Hepatocyte (in vitro differentiated cells): Measurements from ENCODE around the gene C1orf21.

Experiments
- CTCF ChIP-seq: fragments of 200-600 bp; sonication (generic); IDR thresholded peaks from 2 replicates; pipeline ENCODE4 v1.5.1; 2016; ENCODE audit warnings: antibody characterized with exemption, mild to moderate bottlenecking; ENCODE audit not compliant: poor library complexity
- EZH2phosphoT487 ChIP-seq: fragments of 200-600 bp; sonication (generic); IDR thresholded peaks from one replicate; pipeline ENCODE4 v1.6.1; 2018; ENCODE audit warnings: antibody characterized with exemption, mild to moderate bottlenecking, low read depth, moderate library complexity; ENCODE audit not compliant: unreplicated experiment, severe bottlenecking

- TF ChIP-seq CTCF, result no peak
- no peak for TF ChIP-seq EZH2phosphoT487
Measured at GRCh38 chr1:184509105-184509504, 122.3 kb downstream of the C1orf21 start.
